ENCODE data around the gene ACAN.

The ACAN gene

DNA sequence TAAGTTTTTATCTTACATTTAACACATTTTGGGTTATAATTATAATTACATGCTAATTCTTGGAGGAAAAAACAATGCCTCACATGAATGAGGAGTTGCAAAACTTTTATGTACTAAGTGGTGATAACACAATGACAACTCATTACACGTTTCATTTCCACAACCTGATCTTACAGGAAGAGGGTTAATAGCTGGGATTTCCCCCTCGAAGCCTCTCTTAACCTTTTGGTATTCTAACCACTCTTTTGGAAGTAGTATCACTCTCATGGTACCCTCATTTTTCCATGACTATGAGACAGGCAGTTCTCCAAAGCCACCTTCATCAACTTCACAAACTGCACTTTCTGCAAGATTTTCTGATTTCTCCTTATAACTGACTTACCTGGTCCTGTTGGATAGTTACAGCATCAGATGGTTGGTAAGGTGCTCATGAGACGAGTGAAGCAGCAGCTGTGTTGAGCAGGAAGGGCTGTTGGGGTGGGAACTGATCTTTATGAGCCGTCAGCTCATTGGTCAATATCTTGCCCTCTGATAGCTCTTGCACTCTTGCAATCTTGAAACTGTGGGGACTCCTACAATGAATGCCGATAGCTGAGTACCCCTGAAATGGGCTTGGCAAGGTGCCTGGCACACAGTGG, 41.6 kb downstream of the ACAN start:
- DNase-seq: no peak

GRCh38 chr15:88845616-88846015, 42.4 kb downstream of the ACAN start:
- no peak for DNase-seq

- no peak for DNase-seq
Observed at GRCh38 chr15:88847144-88847543, 43.9 kb downstream of the ACAN start.

GRCh38 chr15:88848203-88848602, 45.0 kb downstream of the ACAN start:
- no peak for DNase-seq

DNA sequence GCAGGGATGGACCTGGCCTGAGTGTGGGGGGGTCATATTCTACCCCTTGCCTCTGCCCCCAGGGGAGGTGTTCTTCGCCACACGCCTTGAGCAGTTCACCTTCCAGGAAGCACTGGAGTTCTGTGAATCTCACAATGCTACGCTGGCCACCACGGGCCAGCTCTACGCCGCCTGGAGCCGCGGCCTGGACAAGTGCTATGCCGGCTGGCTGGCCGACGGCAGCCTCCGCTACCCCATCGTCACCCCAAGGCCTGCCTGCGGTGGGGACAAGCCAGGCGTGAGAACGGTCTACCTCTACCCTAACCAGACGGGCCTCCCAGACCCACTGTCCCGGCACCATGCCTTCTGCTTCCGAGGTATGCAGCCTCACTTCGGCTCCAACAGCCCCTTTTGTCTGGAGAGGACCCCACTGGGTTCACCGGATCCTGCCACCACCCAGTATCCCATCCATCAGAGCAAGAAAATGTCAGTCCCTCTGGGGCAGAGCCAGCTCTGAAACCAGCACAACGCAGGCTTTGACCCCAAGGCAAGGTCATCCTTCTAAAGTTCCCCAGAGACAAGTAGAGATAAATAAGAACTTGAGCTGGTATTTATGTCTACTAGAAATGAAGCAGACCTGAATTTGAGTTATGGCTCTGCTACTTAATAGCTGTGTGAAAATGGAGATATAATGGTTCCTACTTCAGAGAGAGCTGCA, 46.3 kb downstream of the ACAN start:
- no peak for DNase-seq

GRCh38 chr15:88852476-88852875, 49.2 kb downstream of the ACAN start:
- DNase-seq: no peak

GRCh38 chr15:88858934-88859333, 55.7 kb downstream of the ACAN start:
- no peak for DNase-seq

DNA sequence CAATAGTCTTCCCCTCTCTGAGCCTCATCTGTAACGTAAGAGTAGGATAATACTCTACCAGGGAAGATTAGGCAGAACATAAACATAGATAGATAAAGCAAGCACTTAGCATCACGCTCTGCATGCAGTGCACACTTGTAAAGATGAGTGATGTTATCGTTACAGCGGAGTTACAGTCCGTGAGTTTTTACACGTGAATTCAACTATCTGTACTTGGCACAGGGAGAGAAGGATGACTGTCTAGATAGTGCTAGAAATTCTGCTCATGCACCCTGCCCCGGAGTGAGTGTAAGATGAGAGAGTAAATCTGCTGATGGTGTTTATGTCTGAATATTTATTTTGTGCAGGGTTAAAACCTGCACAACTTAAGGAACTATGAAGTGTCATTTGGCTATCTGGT, 56.3 kb downstream of the ACAN start:
- no peak for DNase-seq

DNA sequence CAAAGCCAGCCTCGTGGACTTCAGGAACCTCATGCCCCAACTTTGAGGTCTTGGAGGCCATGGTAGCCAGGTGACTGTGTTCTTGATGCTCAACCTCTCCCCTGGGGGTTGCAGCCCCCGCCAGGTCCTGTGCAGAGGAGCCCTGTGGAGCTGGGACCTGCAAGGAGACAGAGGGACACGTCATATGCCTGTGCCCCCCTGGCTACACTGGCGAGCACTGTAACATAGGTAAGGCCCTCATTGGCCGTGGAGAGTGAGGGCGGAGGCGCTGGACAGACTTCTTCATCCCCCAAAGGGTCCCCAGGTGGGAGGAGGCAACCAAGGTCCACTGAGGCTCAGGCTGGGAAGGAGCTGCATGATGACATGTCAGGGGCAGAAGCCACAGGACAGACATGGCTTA, 57.0 kb downstream of the ACAN start:
- no peak for DNase-seq

- no peak for DNase-seq
Observed at GRCh38 chr15:88863412-88863811, 60.2 kb downstream of the ACAN start.

GRCh38 chr15:88864861-88865497, 61.7 kb downstream of the ACAN start:
- DNase-seq: no peak

- no peak for DNase-seq
Observed at GRCh38 chr15:88865498-88866099, 62.4 kb downstream of the ACAN start.

- no peak for DNase-seq
Observed at GRCh38 chr15:88866295-88866881, 63.2 kb downstream of the ACAN start.

DNA sequence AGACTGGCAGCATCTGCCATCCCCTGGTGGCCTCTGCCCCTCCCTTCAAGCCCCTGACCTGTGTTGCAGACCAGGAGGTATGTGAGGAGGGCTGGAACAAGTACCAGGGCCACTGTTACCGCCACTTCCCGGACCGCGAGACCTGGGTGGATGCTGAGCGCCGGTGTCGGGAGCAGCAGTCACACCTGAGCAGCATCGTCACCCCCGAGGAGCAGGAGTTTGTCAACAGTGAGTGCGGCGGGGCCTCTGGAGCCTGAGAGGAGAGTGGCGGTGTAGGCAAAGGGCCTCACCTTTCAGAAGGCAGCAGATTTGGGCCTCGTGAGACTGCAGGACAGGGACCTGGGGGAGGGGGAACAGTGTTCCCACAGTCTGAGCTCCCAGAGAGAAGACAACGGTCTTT, 68.1 kb downstream of the ACAN start:
- DNase-seq: no peak

GRCh38 chr15:88872106-88872505, 68.9 kb downstream of the ACAN start:
- no peak for DNase-seq

- DNase-seq: no peak
Observed at GRCh38 chr15:88872706-88873105, 69.5 kb downstream of the ACAN start.

DNA sequence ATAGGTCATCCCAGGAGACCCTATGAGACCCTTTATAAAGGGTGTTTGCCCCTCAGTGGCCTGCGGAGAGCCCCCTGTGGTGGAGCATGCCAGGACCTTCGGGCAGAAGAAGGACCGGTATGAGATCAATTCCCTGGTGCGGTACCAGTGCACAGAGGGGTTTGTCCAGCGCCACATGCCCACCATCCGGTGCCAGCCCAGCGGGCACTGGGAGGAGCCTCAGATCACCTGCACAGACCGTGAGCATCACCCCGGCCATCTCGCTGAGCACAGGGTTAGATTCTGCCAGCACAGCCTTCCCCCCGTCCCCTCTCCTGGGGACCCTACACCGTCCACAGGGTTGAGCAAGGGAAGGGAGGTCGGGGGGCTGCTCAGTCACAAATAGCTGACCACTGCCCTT, 70.5 kb downstream of the ACAN start:
- DNase-seq: no peak

GRCh38 chr15:88874275-88874674, 71.0 kb downstream of the ACAN start:
- no peak for DNase-seq

DNA sequence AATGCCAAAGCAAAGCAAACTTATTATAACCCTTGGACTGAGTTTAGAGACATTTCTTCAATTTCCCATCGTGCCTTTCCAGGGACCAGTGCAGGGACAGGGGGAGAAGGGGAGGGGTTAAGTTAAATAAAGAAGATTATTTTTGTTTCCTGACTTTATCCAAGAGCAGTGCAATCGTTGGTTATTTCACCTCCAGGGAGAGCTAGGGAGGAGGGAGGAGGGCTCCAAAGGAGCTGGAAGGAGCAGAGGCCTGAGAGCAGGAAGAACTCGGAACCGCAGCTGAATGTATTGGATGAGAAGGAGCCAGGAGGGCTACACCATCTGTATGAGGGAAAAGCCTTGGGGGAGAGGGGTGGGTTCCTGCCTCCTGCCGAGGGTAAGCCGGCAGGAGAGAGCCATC, 71.4 kb downstream of the ACAN start:
- no peak for DNase-seq

DNA sequence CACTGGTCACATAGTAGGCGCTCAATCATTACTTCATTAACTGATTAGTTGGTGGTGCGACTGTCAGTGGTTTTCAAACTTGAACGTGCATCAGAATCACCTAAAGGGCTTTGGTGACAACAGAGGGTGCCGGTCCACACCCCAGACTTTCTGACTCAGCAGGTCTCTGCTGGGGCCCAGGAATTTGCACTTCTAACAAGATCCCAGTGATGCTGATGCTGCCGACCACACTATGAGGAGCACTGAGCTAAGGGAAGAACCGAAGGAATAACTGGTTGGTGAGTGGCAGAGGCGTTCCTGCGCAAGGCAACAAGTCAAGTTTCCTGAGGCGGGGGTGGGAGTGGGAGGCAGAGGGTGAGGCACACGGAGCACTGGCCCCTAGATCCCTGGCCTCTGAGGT, 73.3 kb downstream of the ACAN start:
- no peak for DNase-seq

- no peak for DNase-seq
Observed at GRCh38 chr15:88877415-88877814, 74.2 kb downstream of the ACAN start.

DNA sequence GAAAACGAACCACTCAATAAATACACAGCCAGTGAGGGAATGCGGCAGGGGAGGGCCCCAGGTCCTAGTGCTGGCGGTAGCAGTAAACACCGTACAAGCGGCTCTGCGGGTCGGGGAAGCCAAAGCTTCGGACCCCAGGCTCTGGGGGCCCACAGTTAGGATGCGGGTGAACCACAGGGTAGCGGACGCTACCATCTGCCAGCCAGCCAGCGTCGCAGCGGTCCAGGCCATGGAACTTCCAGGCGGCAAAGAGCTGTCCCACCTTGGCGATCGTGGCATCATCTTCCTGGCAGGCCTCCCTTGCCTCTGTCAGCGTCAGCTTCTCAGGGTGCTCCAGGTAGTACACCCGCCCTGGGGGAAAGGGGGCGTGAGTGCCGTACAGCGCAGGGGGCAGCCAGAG, 74.7 kb downstream of the ACAN start:
- no peak for DNase-seq

DNA sequence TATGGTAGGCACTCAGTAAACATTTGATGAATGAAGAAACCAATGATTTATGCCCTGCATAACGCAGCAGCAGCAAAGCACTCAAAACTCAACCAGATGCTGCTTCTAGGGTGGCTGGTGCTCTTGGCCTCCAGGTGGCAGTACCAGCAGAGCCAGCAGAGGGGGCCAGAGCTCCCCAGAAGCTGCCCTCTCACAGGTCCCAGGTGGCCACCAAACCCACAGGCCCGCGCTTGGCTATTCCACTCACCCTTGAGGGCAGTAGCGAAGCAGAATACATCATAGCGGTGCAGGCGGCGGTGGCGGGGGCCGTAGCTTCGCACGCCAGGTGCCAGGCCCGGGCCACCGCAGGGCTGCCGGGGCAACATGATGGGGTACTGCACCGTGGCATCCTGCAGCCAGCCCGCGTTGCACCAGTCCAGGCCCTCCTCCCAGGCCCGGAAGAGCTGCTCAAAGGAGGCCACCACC, 75.5 kb downstream of the ACAN start:
- peak; percentile 41 for DNase-seq
